HG02840 (cell line): ENCODE data around the gene GABRG3.
"Not testable (repeated sequence)": the region's sequence is repeated elsewhere in the genome, so short reads cannot be mapped to it uniquely, and the experiment has no call there.

ENCODE experiments used
- ATAC-seq: cut with Tn5 transposase; IDR thresholded peaks from one replicate; pipeline ENCODE4 v1.9.1; 2021; ENCODE audit warnings: mild to moderate bottlenecking, moderate library complexity, moderate number of reproducible peaks; ENCODE audit not compliant: unreplicated experiment, low FRiP score

The GABRG3 gene

GRCh38 chr15:27166917-27167316 lies 195.9 kb downstream of the GABRG3 start:
- ATAC-seq, result no peak

DNA sequence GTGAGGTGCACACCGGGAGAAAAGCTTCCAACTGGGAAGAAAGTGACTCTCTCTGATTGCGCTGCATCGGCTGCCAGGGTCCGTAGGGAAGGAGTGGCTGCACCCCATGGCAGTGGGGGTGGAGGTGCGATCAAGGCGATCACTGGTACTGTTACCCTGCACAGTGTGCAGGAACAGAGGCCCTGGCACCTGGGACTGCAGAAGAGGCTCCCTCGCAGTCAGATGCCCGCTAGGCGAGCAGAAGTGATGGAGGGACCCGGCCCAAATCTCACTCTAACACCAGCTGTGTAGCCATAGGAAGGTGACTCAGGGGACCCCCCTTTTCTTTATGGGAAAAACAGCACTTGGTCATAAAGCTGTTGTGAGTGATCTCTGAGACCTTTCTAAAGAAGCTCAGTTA lies 196.8 kb downstream of the GABRG3 start:
- ATAC-seq, result no peak

DNA sequence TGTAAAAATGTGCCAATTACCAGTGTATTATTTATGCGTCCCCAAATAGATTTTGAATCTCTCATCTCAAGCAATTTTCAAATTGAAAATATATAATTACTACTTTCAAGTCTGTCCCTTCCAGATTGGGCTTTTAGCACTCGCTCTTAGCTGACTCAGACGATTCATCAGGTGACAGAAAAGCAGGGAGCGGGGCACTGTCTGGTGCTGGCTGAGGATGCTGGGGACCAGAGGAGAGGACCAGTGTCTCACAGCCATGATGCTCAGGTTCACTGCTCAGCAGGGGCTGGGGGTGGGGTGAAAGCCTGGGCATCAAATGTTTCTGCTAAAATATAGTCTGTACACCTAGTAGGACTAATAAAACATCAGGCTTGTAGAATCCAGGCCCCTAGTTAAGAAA lies 199.9 kb downstream of the GABRG3 start:
- ATAC-seq, result no peak

DNA sequence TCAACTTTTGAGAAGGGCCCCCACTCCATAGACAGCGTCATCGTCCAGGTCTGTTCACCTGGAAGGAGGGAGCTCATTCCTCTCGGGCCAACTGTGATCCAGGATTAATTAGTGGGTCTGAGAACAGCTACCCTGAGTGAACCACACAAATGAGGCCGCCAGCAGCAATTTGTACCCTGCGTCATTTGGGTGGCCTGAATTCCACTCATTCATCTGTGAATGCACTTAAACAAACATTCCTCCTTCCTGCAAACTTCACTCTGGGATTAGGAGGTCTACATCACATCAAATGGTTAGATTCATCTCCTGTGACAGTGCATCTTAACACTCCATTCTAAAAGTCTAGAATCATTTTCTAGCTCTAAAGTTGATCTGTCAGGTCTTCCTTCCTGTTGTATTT lies 201.8 kb downstream of the GABRG3 start:
- no peak for ATAC-seq

DNA sequence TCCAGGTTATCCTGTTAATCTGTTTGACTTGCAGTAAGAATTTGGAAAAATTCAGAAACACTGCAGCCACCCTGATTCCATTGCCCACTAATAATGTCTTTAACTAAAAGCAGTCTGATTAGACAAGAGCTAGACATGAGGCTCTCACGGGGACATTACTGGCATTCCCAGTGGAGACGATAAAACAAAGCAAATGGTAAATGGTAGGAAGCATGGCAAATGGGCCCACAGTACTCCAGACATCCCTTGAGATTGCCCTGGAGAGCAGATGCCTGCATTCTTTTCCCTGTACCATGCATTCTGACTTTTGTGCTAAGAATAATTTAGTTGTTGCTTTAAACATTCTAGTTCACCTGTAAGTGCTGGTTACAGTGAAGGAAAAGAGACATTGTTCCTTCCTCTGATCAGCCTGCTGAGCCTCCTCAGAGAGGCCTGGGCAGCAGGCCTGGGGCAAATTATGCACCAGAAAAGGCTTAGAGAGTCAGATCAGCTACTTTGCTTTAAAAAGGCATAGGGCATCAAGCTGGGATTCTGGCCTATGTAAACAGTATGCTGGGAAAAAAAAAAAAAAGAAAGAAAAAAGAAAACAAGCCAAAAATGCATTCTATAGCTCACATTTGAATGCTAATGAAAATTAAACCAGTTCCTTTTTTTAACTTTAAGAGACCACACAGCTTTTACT lies 204.6 kb downstream of the GABRG3 start:
- ATAC-seq, result no peak

- no peak for ATAC-seq
Measured at GRCh38 chr15:27176785-27177406, 205.9 kb downstream of the GABRG3 start.

GRCh38 chr15:27179789-27180188 lies 208.8 kb downstream of the GABRG3 start:
- ATAC-seq, result no peak

GRCh38 chr15:27182561-27183110 lies 211.7 kb downstream of the GABRG3 start:
- no peak for ATAC-seq

- ATAC-seq, result no peak
Measured at GRCh38 chr15:27183201-27183600, 212.2 kb downstream of the GABRG3 start.

- ATAC-seq, result not testable (repeated sequence)
Measured at GRCh38 chr15:27191515-27191914, 220.5 kb downstream of the GABRG3 start.

DNA sequence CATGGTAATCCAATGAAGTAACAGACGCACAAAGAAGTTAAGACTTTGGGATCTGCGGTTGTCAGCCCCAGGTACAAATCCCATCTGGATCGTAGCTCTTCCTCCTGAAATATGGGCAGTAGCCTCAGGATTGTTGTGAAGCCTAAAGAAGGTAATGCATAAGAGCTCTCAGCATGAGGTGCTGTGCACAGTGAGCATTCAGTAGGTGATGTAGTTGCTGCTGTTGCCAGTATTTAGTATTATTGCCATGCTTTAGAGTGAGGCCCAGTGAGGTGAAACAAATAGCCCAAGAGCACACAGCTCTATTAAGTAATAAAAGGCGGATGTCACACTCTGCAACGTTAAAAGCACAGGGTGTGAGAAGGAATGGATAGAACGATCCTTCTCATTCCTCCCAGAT lies 225.7 kb downstream of the GABRG3 start:
- no peak for ATAC-seq

- no peak for ATAC-seq
Measured at GRCh38 chr15:27201425-27201824, 230.4 kb downstream of the GABRG3 start.

DNA sequence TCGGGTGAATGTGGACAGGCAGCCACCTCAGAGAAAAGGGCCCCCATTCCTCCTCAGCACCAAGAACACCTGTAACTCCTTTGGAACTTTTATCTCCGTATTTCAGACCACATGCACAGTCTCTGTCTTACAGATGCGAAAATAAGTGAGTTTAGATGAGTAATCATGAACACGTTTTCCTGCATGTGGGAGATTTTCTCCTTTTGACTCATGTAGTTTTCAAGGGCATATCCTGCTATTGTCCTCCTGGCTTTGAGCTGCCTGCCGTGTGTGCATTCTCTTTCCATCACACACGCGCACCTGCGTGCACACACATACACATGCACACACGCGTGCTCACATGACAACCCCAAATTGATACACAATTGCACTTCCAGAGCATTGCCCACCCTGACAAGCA lies 239.2 kb downstream of the GABRG3 start:
- ATAC-seq, result no peak

DNA sequence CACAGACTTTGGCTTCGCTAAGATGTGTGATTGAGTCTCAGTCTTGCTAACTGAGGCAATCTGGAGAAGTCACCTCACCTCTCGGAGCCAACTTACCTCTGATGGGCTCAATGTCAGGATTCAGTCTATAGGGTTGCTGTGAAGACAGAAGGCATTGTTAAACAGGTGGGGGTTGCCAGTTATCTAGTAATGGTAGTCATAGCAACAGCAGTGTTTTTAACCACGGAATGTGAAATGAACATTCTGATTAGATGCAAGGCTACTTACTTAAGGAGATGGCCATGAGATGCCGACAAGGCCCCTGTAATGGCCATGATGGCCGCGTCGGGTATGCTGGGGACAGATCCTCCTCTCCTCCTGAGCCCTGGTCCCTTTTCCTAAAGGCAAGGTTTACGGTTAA lies 243.1 kb downstream of the GABRG3 start:
- ATAC-seq, result no peak

DNA sequence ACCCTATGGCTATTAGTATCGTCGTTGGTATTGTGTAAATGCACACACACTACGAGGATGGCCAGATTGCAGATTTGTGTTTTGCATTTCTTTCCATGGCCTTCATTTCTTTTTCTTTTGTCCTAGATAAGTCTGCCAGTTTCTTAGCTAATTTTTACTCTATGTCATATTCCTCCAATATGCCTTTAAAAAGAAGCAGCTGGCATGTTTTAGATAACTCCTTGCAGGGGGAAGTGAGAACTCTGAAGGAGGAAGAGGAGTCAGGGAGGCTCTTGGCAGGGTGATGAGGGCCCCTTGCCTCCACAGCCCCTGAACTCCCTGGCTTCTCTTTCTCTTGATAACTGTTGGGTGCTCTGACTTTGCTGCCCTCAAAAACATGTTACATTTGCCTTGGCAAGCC lies 244.0 kb downstream of the GABRG3 start:
- ATAC-seq, result no peak

DNA sequence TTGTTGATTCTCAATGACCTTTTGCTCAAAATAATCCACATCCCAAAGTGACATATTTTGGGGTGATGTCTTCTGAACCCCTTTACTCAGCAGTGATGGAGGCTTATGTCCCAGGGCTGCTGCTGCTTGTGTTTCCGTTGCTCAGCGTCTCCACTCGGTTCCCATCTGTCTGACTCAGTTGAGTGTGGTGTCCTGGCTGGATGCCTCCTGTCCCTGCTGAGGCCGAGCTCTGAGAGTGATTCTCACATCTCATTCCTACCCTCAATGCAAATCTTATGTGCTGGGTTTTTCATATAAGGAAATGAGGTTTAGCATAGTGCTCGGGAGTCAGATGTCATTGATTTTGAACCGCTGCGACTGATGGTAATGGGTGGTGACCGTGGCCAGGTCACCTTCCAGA lies 247.4 kb downstream of the GABRG3 start:
- no peak for ATAC-seq

DNA sequence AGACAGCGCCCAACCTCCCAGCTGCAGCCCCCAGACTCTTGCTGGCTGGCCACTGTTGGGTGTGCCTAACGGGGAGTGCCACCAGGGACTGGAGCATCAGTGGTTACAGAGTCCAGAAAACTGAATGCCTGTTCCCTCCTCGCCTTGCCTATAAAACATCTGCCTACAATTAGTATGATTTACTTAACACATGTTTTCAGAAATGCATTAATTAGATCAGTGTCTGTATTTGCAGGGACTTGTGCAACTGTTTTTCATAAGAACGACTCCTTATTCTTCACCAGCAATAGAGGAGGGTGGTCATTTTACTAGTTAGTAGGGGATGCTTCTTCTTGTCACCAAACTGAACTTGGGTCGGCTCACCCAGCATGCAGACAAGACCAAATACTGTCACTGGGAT lies 248.7 kb downstream of the GABRG3 start:
- ATAC-seq, result no peak

DNA sequence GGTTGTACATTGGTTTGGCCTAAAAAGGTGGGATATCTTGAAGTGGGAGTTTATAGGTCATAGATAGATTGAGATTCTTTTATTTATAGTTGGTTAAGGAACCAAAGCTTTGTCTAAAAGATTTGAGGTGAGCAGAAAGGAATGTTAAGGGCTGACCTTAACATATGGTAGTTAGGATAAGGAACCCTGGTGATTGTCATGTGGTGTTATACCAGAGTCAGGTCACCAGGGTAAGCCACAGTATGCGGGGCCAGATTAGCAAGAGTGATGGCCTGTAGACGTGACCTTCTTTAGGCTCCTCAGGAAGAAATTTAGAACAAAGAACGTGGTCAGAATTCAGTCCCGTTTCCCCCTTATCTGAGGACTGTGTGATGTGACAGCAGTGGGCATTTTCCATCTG lies 249.2 kb downstream of the GABRG3 start:
- ATAC-seq, result no peak

- no peak for ATAC-seq
Measured at GRCh38 chr15:27222479-27222878, 251.5 kb downstream of the GABRG3 start.

DNA sequence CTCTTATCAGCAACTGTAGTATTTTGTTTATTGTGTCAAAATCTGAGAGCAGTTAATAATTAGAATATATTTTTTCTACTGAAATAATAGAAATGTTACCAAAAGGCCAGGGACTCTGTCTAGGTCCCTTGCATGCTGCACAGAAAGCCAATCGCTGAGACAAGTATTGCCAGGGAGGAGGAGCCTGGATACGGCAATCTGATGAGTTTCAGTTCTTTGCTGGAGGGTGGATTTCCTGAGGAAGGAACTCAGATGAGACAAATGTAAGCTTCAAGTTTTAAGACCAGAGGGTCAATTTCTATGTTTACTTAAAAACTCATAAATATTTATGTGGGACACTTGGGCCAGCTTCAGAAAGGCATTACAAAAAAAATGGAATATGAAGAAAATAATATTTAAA lies 252.2 kb downstream of the GABRG3 start:
- no peak for ATAC-seq

GRCh38 chr15:27231811-27232210 lies 260.8 kb downstream of the GABRG3 start:
- no peak for ATAC-seq

GRCh38 chr15:27232876-27233275 lies 261.9 kb downstream of the GABRG3 start:
- no peak for ATAC-seq
